Measurements from ENCODE around the gene MTIF3.

GRCh38 chr13:27393101-27393500, 57.3 kb downstream of the MTIF3 start:
- TF ChIP-seq, protein P1, sequence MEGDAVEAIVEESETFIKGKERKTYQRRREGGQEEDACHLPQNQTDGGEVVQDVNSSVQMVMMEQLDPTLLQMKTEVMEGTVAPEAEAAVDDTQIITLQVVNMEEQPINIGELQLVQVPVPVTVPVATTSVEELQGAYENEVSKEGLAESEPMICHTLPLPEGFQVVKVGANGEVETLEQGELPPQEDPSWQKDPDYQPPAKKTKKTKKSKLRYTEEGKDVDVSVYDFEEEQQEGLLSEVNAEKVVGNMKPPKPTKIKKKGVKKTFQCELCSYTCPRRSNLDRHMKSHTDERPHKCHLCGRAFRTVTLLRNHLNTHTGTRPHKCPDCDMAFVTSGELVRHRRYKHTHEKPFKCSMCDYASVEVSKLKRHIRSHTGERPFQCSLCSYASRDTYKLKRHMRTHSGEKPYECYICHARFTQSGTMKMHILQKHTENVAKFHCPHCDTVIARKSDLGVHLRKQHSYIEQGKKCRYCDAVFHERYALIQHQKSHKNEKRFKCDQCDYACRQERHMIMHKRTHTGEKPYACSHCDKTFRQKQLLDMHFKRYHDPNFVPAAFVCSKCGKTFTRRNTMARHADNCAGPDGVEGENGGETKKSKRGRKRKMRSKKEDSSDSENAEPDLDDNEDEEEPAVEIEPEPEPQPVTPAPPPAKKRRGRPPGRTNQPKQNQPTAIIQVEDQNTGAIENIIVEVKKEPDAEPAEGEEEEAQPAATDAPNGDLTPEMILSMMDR (IDR thresholded peaks at IDR 0.05): no peak
- TF ChIP-seq GRHL2 (CRISPR knock-in tag; IDR thresholded peaks at IDR 0.05; ENCODE audit: insufficient replicate concordance, severe bottlenecking) (no peak), ZNF423 (CRISPR knock-in tag; IDR thresholded peaks at IDR 0.05) (no peak), IRF2 (CRISPR knock-in tag; IDR thresholded peaks at IDR 0.05; ENCODE audit: borderline replicate concordance, low read depth) (no peak), FOXK1 (CRISPR knock-in tag; IDR thresholded peaks at IDR 0.05) (no peak), CREB1 (CRISPR knock-in tag; IDR thresholded peaks at IDR 0.05) (no peak), TEAD4 (CRISPR knock-in tag; IDR thresholded peaks at IDR 0.05) (no peak), ZNF416 (CRISPR knock-in tag; IDR thresholded peaks at IDR 0.05) (no peak)
- TF ChIP-seq, protein P2, sequence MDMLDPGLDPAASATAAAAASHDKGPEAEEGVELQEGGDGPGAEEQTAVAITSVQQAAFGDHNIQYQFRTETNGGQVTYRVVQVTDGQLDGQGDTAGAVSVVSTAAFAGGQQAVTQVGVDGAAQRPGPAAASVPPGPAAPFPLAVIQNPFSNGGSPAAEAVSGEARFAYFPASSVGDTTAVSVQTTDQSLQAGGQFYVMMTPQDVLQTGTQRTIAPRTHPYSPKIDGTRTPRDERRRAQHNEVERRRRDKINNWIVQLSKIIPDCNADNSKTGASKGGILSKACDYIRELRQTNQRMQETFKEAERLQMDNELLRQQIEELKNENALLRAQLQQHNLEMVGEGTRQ (CRISPR knock-in tag; IDR thresholded peaks at IDR 0.05): no peak
- TF ChIP-seq, protein P3, sequence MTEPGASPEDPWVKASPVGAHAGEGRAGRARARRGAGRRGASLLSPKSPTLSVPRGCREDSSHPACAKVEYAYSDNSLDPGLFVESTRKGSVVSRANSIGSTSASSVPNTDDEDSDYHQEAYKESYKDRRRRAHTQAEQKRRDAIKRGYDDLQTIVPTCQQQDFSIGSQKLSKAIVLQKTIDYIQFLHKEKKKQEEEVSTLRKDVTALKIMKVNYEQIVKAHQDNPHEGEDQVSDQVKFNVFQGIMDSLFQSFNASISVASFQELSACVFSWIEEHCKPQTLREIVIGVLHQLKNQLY (CRISPR knock-in tag; IDR thresholded peaks at IDR 0.05): no peak
